NCI-H526 treated with DMSO at 0.1 percent for 48 hours (cell line): Measurements from ENCODE around the gene DOCK1.

Experiments
- DNase-seq: peaks from one replicate; lab custom pipeline; 2025; lab: John Stamatoyannopoulos, UW

The DOCK1 gene

DNA sequence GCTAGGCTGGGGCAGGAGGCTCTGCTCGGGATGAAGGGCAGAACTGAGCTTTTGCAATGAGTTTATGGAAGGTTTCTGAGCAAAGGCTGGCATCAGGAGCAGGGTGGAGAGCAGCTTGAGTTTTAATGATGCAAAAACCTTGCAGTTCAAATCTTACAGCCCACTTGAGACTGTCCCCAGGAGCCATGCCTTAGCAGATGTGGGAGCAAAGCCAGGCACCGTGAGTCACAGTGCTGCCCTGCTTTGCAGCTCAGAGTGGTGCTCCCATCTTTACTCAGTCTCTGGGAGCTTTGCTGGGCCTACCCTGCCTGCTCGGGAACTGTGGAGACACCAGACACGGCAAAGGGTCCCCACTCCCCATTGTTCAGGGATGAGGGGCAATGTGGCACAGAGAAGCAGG, 521.5 kb downstream of the DOCK1 start:
- no peak for DNase-seq

DNA sequence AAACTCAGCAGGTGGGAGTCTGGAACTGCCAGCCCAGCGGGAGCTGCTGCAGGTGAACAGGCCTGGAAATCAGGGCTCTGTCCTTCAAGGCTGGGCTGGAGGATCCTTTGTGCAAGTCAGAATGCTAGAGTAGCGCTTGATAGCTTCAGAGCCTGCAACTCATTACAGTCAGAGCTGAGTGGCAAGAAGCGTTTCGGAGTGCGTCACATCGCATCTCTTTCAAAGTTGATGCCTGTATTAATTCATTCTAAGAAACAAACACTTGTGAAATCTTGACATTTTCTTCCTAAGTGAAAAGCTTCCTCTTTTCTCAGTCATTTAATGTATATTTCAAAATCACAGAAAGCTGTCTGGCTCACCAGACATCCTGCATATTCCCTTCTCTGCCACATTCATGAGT, 522.7 kb downstream of the DOCK1 start:
- DNase-seq: no peak

DNA sequence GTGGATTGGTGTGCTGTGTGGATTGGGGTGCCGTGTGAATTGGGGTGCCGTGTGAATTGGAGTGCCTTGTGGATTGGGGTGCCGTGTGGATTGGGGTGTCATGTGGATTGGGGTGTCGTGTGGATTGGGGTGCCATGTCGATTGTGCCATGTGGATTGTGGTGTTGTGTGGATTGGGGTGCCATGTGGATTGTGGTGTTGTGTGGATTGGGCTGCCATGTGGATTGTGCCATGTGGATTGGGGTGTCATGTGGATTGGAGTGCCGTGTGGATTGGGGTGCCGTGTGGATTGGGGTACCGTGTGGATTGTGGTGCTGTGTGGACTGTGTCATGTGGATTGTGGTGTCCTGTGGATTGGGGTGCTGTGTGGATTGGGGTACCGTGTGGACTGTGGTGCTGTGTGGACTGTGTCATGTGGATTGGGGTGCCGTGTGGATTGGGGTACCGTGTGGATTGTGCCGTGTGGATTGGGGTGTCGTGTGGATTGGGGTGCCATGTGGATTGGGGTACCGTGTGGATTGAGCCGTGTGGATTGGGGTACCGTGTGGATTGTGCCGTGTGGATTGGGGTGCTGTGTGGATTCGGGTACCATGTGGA, 523.3 kb downstream of the DOCK1 start:
- DNase-seq: no peak

DNA sequence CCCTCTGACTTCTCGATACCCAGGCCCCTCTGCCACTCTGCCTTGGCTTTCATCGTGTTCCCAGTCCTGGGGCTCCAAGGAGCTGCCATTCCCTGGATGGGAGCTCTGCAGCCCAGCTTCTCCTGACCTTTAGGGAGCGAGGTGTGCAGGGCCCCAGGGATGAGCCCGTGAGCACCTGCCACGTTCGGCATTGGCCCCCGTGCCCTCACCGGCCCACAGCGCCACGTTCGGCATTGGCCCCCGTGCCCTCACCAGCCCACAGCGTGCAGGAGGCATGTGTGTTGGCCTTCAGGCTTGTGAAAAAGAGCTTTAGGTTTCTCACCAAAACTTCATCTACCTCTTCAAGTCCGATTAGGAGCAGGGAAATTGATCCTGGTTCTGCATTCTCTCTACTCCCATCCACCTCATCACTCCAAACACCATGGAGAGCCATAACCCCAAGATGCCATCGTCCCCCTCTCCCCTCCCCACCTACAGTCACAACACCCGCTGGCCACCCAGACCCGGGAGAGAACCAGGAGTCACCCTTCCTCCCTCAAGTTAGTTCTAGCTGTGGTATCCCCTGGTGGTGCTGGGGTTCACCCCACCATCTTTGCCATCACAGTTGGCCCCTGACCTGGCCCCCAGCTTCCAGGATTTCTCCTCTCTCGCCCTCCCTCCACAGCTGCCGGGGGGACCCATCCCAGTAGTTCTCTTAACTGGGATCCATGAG, 524.5 kb downstream of the DOCK1 start:
- no peak for DNase-seq

DNA sequence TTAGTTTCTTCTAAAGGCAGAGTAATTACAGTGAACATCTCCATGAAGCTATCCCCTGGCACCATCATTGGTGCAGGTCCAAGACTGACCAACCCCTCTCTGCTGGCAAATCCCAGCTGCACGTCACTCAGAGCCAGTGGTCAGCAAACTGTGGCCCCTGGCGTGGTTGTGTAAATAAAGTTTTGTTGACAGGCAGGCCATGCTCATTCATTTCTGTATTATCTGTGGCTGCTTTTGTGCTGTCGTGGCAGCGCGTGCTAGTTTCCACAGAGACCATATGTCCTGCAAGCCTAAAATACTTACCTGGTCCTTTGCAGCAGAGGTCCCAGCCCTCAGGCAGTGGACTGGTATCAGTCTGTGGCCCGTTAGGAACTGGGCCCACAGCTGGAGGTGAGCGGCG, 526.3 kb downstream of the DOCK1 start:
- no peak for DNase-seq

DNA sequence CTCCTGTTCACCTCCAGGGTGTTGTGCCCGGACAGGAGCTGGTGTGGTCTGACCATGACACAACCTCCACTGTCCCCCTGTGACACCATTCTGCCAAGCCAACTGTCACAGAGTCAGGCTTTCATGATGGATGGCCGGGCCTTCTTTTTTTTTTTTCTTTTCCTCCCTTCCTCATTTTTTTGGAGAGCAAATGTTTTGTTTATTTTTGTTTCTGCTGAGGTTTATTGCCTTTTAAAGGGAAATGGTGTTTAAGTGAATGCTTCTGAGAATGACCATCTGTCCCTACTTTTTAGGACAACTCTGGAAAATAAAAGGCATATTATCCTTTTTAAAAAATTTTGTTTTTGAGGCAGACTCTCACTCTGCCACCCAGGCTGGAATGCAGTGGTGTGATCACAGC, 528.8 kb downstream of the DOCK1 start:
- no peak for DNase-seq

DNA sequence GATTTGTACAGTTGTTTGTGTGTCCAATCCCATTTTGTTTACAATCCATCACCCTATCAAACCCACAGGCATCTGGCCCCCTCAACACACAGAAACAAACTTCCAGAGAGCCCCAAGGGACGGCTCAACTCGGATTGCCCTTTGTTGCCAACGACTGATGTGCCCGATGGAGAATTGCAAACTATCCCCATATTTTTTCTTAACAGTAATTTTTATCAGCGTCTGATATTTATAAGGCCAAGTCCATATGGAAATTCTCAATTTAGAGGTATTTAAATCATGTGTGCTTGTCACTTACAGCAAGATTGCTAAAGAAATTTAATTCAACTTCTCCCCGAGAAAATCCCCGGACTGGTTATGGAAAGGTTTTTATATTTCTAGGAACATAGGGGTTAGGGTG, 530.0 kb downstream of the DOCK1 start:
- DNase-seq: no peak

DNA sequence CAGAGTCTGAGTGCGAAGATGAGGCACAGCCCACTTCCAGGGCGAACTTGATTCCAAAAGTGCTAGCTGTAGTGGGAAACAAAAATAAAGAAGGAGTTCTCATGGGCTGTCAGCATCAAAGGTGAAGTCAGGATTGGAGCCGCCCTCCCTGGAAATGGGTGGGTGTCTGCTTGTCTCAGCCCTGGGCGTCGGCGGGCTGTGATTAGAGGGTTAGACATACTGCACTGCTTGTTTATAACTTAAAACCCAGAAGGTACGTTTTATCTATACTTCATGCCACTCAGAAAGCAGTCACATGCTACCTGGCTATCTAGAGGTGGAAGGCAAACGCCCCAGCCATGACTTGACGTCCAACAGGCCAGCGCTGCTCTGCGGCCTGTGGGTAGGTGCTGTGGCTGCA, 535.1 kb downstream of the DOCK1 start:
- no peak for DNase-seq

DNA sequence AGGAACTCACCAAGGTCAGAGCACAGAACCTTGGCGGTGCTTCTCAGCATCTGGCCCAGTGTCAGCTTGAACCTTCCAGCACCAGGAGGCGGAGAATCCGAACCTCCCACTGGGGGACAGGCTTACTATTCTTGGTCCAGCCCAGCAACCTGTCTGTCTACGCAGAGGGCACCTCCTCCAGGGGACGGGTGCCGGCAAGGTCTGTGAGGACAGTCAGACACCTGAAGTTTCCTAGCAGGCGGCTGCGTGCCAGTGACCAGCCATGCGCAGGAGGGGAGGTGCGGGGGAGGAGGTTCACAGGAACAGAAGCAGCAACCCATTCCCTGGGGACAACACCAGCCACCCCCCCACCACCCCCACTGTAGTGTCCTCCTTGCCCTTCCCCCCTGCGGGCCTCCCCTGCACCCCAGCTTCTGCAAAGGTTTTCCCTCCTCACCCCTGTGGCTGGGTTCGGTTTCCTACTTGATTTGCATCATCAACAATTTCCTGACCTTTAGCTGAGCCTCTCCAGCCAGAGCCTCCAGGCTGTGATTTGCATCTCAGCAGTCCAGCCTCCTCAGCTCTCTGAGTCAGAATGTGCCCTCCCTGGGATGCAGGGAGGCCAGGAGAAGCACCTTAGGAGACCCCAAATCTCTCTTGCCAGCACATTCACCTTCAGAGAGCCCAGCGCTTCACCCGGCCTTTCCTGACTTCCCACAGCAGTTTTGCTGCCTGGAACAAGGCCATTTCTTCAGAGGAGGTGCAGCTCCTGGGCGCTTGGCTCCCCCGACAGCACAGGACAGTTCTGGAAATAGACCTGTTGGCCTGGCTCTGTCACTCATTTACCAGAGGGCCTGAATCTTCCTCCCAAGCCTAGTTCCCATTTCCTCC, 536.4 kb downstream of the DOCK1 start:
- DNase-seq: peak; percentile 31

DNA sequence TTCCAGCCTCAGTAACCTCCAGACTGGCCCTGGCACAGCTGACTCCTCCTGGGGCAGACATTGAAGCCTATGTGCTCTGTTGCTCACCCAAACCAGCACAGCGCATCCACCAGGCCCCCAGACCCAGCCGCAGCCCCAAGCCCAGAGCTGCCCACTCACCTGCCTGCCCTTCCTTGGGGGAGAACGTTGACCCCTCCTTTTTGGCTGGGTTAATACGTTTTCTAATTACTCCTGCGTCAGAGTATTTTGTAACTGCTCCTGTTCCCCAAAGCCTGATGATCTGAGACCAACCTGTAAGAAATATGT, 536.9 kb downstream of the DOCK1 start:
- DNase-seq: no peak

DNA sequence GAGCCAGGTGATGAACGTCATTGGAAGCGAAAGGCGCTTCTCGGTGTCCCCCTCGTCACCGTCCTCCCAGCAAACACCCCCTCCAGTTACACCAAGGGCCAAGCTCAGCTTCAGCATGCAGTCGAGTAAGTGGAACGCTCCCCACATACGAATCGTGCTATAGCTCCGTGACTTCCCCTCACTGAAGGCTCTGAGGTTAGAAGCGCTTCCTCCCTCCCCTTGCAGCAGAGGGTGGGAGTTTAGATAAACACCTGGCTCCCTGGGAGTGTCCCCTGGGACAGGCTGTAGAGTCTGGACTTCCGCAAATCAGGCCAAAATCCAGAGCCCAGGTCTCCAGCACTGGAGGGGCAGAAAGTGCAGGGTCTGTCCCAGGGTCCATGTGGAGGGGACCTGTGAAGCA, 538.9 kb downstream of the DOCK1 start:
- no peak for DNase-seq

DNA sequence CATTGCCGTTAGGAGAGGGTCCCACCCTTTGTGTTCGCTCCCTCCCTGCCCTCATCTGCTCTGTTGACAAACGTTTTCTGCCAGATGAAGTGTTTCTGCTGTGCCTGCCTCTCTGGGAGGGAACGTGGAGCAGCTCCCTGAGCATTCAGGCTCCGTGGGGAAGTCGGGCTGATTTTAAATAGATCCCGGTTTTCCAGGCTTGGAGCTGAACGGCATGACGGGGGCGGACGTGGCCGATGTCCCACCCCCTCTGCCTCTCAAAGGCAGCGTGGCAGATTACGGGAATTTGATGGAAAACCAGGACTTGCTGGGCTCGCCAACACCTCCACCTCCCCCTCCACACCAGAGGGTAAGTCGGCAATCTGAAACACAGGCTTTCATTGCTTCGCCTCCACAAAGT, 542.0 kb downstream of the DOCK1 start:
- no peak for DNase-seq

DNA sequence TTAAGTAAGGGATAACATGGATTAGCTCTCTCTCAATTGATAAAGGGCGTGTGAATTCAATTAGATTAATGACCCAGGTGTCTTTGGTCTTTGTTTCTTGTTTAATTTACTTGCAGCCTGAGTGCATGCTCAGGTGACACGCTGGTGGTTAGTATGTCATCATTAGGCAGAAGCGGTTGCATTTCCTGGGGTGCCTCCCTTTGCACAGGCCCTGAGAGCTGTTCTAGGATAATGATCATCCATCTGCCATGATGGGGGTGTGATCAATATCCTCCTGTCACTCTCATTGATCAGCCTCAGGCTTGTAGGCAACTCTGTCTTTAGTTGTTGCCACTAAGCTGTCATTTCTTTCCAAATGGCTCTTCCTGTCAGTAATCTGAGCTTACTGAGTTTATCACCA, 544.3 kb downstream of the DOCK1 start:
- no peak for DNase-seq

DNA sequence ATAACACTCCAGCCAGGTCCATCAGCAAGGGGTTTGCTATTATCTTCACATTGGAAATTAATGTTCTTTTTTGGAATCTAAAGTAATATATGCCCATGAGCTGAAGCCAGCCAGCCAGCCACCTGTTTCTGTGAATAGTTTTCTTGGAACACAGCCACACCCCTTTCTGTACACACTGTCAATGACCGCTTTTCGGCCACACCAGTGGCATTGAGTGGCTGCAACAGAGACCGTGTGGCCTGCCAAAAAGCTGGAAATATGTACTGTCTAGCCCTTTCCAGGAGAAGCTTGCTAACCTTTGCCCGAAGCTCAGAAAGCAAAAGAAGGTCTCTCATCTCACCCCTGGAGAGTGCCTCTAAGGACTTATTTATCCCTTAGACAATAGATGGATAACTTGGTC, 545.4 kb downstream of the DOCK1 start:
- no peak for DNase-seq

DNA sequence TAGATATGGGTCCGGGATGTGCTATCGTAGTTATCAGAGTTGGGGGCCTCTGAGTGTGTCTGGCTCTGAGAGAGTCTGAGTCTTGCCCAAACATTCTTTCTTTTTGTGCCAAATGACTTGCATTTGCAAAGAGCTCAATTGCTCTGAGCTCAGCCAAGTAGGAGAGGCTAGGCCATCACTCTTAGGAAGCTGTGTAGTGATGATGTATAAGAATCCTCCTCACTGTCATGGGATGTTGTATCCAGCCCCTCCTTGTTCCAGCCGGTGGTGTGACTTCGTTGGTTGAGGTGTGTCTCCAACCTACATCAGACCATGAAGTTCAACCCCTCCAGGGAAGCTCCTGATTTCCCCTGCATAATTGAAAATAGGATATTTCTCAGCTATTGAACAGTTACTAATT, 546.4 kb downstream of the DOCK1 start:
- DNase-seq: no peak

DNA sequence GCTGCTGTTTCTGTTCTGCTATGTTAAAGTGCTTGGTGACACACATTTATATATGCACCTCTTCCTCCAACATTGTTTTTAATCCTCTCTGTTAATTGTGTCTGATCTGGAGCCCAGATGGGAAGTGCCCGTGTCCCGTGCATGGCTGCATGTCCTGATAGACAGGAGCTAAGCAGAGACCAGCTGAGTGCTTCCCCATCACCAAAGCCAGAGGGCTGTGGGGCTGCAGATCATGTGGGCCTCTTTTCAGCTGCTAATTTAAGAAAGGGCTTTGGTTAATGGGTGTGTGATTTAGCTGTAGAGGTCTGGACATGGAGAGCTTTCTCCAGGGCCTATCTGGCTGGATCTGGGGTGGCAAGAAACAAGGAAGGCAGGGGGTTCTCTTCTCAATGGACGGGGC, 547.3 kb downstream of the DOCK1 start:
- no peak for DNase-seq

DNA sequence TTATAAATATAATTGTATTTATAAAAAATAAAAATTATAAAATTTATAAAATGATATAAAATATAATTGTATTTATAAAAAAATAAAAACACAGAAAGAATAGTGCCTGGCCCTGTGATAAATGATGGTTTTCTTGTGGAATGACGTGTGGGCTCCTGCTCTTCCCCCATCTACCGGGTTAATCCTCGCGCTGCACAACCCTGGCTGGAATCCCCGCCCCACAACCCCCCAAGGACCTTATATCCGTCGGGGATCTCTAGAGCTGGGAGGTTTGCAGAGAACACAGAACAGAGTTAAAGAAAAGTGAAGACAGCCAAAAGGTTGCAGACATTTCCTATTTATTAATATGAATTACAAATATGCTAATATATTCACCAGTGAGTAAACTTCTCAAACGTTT, 548.5 kb downstream of the DOCK1 start:
- no peak for DNase-seq

DNA sequence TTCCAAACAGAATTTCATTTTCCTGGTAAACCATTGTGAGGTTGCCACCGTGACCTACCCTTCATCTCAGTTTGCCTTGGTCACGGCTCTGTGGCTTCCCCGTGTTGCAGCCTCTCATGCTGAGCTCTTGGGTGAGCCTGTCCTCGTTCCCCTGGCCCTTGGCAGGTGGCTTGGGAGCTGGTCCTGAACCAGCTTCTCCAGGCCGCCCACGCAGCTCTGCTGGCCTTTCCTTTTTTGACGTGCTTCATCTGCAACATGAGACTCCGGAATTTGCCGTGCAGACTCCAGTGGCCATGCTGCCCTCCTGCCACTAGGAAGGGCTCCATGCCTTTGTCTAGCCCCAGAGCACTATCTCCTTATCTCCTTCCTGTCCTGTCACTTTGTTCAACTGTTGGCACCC, 550.9 kb downstream of the DOCK1 start:
- DNase-seq: no peak

DNA sequence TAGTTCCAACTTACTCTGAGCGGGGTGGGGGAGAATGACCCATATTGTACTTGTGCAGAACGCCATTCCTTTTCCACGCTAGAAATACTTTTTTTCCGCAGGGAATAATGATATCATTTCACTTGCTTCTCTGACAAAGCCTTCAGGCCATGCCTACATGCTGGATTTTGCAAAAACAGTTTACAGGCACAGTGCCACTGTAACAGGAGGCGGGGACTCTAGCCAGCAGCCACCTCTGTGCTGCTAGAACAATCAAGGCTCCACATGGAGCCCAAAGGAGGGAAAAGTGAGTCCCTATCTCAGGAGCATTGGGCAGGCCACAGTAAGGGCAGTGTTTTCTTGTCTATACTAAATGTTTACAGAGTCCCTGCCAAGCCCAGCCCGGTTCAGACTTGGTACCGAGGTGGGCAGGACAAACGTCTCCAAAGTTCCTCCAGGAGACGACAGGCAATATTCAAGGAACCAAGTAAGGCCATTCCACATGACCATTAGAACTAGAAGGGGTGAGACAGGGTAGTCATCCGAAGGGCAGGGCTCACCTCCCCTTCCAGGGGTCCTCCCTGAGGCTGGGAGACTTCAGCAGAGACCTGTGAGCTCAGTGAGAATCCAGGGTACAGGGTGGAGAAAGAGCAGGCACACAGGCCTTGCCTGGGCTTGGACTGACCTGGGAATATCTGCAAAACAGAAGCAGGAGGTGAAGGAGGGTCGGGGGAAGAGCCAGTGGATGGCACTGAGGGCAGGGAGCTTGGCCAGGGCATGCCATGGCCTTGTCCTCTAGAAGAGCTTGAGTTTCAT, 553.0 kb downstream of the DOCK1 start:
- no peak for DNase-seq

DNA sequence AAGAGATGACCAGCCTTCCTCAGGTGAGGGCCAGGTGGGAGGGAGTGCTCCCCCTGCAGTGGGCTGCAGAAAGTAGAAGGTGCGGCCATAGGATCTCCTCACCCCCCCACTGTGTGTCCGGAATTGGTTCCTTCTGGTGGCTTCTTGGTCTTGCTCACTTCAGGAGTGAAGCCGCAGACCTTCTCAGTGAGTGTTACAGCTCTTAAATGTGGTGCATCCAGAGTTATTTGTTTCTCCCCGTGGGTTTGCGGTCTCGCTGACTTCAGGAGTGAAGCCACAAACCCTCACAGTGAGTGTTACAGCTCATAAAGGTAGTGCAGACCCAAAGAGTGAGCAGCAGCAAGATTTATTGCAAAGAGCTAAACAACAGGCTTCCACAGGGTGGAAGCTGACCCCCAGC, 553.6 kb downstream of the DOCK1 start:
- no peak for DNase-seq

DNA sequence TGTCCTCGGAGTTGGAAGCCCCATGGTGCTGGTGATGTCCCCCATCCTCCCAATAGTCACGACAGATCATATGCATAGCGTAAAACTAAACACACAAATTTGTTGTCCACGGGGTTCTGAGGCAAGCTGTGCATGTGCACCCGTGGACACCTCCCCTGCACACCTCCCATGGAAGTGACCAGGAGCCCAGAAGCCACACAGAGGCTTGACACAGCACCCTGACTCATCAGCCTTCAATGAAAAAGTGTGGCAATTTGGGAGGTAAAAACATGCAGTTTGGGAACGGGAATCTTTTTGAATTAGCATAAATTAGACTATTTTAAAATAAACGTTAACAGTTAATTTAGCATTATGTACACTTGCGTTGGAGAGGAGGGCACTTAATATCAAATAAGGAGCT, 554.7 kb downstream of the DOCK1 start:
- no peak for DNase-seq

DNA sequence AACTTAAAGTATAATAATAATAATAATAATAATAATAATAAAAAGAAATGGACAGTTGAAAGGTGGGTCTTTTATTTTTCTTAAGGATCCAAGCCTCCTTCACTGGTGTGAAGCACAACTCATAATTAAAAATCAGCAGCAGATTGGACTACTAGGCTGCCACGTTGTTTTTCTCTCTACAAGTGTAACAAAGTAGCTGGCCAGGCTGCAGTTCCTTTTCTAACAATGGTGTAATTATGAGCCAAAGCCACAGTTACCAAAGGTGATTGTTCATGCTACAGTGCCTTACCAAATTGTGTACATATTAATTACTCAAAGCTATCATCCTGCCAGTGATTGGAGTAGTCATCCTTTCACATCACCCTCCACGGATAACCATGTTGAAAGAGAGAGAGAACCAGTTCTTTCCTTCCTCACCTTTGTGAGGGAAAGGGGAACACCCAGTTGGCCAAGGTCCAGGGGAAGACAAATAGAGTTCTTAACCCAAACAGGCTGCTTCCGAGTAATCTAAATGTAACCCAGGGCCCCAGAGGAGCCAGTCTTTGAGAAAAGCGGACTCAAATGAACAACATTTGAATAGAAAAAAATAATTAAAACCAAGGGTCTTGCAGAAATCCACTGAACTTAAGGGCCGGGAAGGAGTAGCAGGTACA, 557.5 kb downstream of the DOCK1 start:
- DNase-seq: no peak
